Liver (tissue), 9 donors: ENCODE data around the gene GRK3. TPM values are rescaled to one million over a fixed set of nuclear protein-coding genes. Genes with fewer than 3 reads are reported as not detected.

Experiments
- DNase-seq: peaks from one replicate; pipeline ENCODE4 v3.0.0-alpha.2; 2017; ENCODE audit warnings: low spot score
- H3K27ac ChIP-seq, 2 donors: one replicate each; pipeline ENCODE4 v1.7.0; 2013; ENCODE audit warnings: inconsistent platforms in 2 of 2, low read length in 2 of 2, control low read depth in 1 of 2, low read depth in 1 of 2, mild to moderate bottlenecking in 1 of 2
- H3K27me3 ChIP-seq, 4 donors: one replicate each; pipeline versions ENCODE4 v1.6.1 to v1.7.0; 2013; ENCODE audit warnings: low read length in 3 of 4, inconsistent platforms in 1 of 4, mild to moderate bottlenecking in 1 of 4, moderate library complexity in 1 of 4; ENCODE audit not compliant: control insufficient read depth in 4 of 4, insufficient read depth in 4 of 4
- H3K36me3 ChIP-seq, 4 donors: one replicate each; pipeline versions ENCODE4 v1.6.1 to v1.7.0; 2013; ENCODE audit warnings: low read length in 3 of 4, mild to moderate bottlenecking in 3 of 4, low read depth in 1 of 4, moderate library complexity in 1 of 4; ENCODE audit not compliant: control insufficient read depth in 4 of 4, insufficient read depth in 3 of 4
- H3K4me1 ChIP-seq, 4 donors: one replicate each; pipeline versions ENCODE4 v1.6.1 to v1.7.0; 2013; ENCODE audit warnings: low read length in 3 of 4, mild to moderate bottlenecking in 3 of 4, moderate library complexity in 1 of 4; ENCODE audit not compliant: control insufficient read depth in 4 of 4, insufficient read depth in 4 of 4
- H3K4me3 ChIP-seq, 3 donors: one replicate each; pipeline versions ENCODE4 v1.6.1 to v1.7.0; 2013; ENCODE audit warnings: low read length in 3 of 3, control low read depth in 1 of 3, low read depth in 1 of 3, mild to moderate bottlenecking in 1 of 3
- H3K9ac ChIP-seq, 2 donors: one replicate each; pipeline ENCODE4 v1.7.0; 2013; ENCODE audit warnings: low read length in 2 of 2, mild to moderate bottlenecking in 2 of 2, moderate library complexity in 2 of 2, control low read depth in 1 of 2, low read depth in 1 of 2
- H3K9me3 ChIP-seq, 4 donors: one replicate each; pipeline versions ENCODE4 v1.6.1 to v1.7.0; 2013; ENCODE audit warnings: low read length in 3 of 4; ENCODE audit not compliant: control insufficient read depth in 4 of 4
- ATF3 ChIP-seq: IDR thresholded peaks from 2 replicates; pipeline ENCODE4 v1.6.1; 2016; ENCODE audit warnings: antibody characterized with exemption
- CTCF ChIP-seq: fragments of 150-350 bp; IDR thresholded peaks from 2 replicates; pipeline ENCODE4 v1.5.1; 2017; ENCODE audit warnings: improper control_type of control experiment, low read depth, low read length; ENCODE audit not compliant: missing input control
- EGR1 ChIP-seq, 2 donors: IDR thresholded peaks; 2 replicates each; pipeline ENCODE4 v1.6.1; 2016 to 2018; ENCODE audit warnings: antibody characterized with exemption in 2 of 2, low read depth in 2 of 2
- FOXA1 ChIP-seq: IDR thresholded peaks from 2 replicates; pipeline ENCODE4 v1.6.1; 2016; ENCODE audit warnings: antibody characterized with exemption
- FOXA2 ChIP-seq: IDR thresholded peaks from 2 replicates; pipeline ENCODE4 v1.6.1; 2016; ENCODE audit warnings: antibody characterized with exemption
- GABPA ChIP-seq, 2 donors: IDR thresholded peaks in 1 of 2; conservative IDR thresholded peaks in 1 of 2; 2 replicates each; pipeline ENCODE4 v1.6.1; 2016; ENCODE audit warnings: antibody characterized with exemption in 2 of 2, mild to moderate bottlenecking in 1 of 2, moderate library complexity in 1 of 2
- HNF4A ChIP-seq, 2 donors: conservative IDR thresholded peaks; 2 replicates each; pipeline ENCODE4 v1.6.1; 2016; ENCODE audit warnings: antibody characterized with exemption in 2 of 2, mild to moderate bottlenecking in 2 of 2
- HNF4G ChIP-seq: IDR thresholded peaks from 2 replicates; pipeline ENCODE4 v1.6.1; 2016; ENCODE audit warnings: antibody characterized with exemption
- JUND ChIP-seq, 2 donors: IDR thresholded peaks; 2 replicates each; pipeline ENCODE4 v1.6.1; 2016; ENCODE audit warnings: antibody characterized with exemption in 2 of 2
- MAX ChIP-seq: IDR thresholded peaks from 2 replicates; pipeline ENCODE4 v1.6.1; 2016; ENCODE audit warnings: antibody characterized with exemption
- NR2F2 ChIP-seq: IDR thresholded peaks from 2 replicates; pipeline ENCODE4 v1.6.1; 2016; ENCODE audit warnings: antibody characterized with exemption
- RAD21 ChIP-seq, 2 donors: IDR thresholded peaks; 2 replicates each; pipeline ENCODE4 v1.6.1; 2016; ENCODE audit warnings: antibody characterized with exemption in 2 of 2, mild to moderate bottlenecking in 2 of 2
- REST ChIP-seq: IDR thresholded peaks from 2 replicates; pipeline ENCODE4 v1.6.1; 2016; ENCODE audit warnings: antibody characterized with exemption, mild to moderate bottlenecking
- RXRA ChIP-seq, 2 donors: IDR thresholded peaks; 2 replicates each; pipeline ENCODE4 v1.6.1; 2017 to 2018; ENCODE audit warnings: antibody characterized with exemption in 2 of 2, mild to moderate bottlenecking in 1 of 2
- SP1 ChIP-seq: IDR thresholded peaks from 2 replicates; pipeline ENCODE4 v1.6.1; 2018; ENCODE audit warnings: antibody characterized with exemption, mild to moderate bottlenecking
- TAF1 ChIP-seq: conservative IDR thresholded peaks from 2 replicates; pipeline ENCODE4 v1.6.1; 2016; ENCODE audit warnings: antibody characterized with exemption, mild to moderate bottlenecking
- YY1 ChIP-seq: IDR thresholded peaks from 2 replicates; pipeline ENCODE4 v1.6.1; 2016; ENCODE audit warnings: antibody characterized with exemption, mild to moderate bottlenecking
- ZBTB33 ChIP-seq: IDR thresholded peaks from 2 replicates; pipeline ENCODE4 v1.6.1; 2016; ENCODE audit warnings: antibody characterized with exemption
- WGBS: extraction: QIAGEN DNeasy Blood & Tissue Kit; methylation state at CpG from one replicate; pipeline ENCODE4 v1.1.7; 2013; 5-methylcytosine and 5-hydroxymethylcytosine counted together
- polyA plus RNA-seq, 2 donors: library from polyadenylated mRNA; stranded (reverse) in 1 of 2; unstranded in 1 of 2; fragments of 200-250 nt in 1 of 2; fragments of >200 nt in 1 of 2; fragmentation: Nextera tagmentation in 1 of 2; extraction: Ambion mirVana in 1 of 2; gene quantifications; one replicate each; pipeline versions ENCODE4 v1.2.1 to v1.2.3, GENCODE V29; 2013 to 2015
- total RNA-seq, 2 donors: library from RNA; depleted of rRNA; stranded (reverse); fragments of >200 nt; gene quantifications; one replicate each; pipeline ENCODE4 v1.2.3, GENCODE V29; 2014
- donor health status: healthy.
- donor health status: healthy.
- donor health status: healthy.
- donor health status: healthy.
- donor health status: healthy.

GRK3 gene
- total and polyA plus RNA-seq, 4 donors: 0.79 to 6.5 (median 2.4) TPM

GRCh38 chr22:25637032-25637431 lies 72.6 kb downstream of the GRK3 start:
- Histone ChIP-seq H3K9me3 (peaks cover 0 to 6% (median 0%) of the 10 kb centered on the region in 4 donors), H3K4me1 (no peaks in the 10 kb centered on the region), H3K4me3 (no peak overlapping the region), H3K36me3 (no peaks in the 10 kb centered on the region), H3K27me3 (no peaks in the 10 kb centered on the region), H3K9ac (no peak overlapping the region), H3K27ac (no peak overlapping the region)
- DNase-seq: no peak
- WGBS: 65% methylated on average over 2 of the region's 2 CpGs
- TF ChIP-seq NR2F2: no peak
- TF ChIP-seq YY1: no peak
- TF ChIP-seq EGR1 (IDR thresholded peaks at IDR 0.05; ENCODE audit: low read depth in 2 of 2): no peak
- no peak for TF ChIP-seq FOXA1
- no peak for TF ChIP-seq ATF3
- no peak for TF ChIP-seq JUND (IDR thresholded peaks at IDR 0.05)
- TF ChIP-seq CTCF: no peak
- no peak for TF ChIP-seq GABPA (IDR thresholded peaks at IDR 0.05 in 1 of 2, conservative IDR thresholded peaks at IDR 0.05 in 1 of 2)
- no peak for TF ChIP-seq ZBTB33
- no peak for TF ChIP-seq MAX
- TF ChIP-seq HNF4G: no peak
- no peak for TF ChIP-seq RXRA (IDR thresholded peaks at IDR 0.05)
- no peak for TF ChIP-seq HNF4A (conservative IDR thresholded peaks at IDR 0.05)
- TF ChIP-seq FOXA2: no peak
- no peak for TF ChIP-seq RAD21 (IDR thresholded peaks at IDR 0.05)
- no peak for TF ChIP-seq SP1
- no peak for TF ChIP-seq REST
- no peak for TF ChIP-seq TAF1
